HG02973 (cell line): Measurements from ENCODE around the gene ANKHD1.
"Not testable (repeated sequence)": the region's sequence is repeated elsewhere in the genome, so short reads cannot be mapped to it uniquely, and the experiment has no call there.

Source experiments
- ATAC-seq: cut with Tn5 transposase; IDR thresholded peaks from one replicate; pipeline ENCODE4 v1.9.1; 2021; ENCODE audit warnings: moderate library complexity; ENCODE audit not compliant: unreplicated experiment

The ANKHD1 gene

DNA sequence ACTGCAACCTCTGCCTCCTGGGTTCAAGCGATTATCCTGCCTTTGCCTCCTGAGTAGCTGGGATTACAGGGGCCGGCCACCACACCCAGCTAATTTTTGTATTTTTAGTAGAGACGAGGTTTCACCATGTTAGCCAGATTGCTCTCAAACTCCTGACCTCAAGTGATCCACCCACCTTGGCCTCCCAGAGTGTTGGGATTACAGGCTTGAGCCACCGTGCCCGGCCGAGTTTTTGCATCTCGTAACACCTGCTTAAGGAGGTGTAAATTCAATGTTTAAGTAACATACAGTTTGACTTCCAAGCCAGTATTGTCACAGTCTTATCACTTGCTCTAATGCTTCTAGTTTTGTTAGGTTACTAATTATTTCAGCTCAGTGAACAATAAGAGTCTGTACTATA, 19.7 kb downstream of the ANKHD1 start:
- ATAC-seq = not testable (repeated sequence)

DNA sequence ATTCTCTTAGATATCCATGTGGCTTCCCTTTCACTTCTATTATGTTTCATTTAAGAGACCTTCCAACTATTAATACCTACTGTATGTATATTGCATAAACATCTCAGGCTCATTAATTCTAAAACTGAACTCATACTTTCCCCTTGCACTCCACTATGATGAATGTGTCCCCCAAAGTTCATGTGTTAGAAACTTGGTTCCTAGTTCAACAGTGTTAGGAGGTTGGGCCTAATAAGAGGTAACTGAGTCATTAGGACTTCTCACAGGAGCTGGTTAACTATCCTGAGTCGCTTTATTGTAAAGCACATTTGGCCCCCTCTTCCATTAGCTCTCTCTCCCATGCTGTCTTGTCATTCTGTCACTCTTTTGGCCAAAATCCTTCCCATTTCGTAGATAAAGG, 22.0 kb downstream of the ANKHD1 start:
- no peak for ATAC-seq

DNA sequence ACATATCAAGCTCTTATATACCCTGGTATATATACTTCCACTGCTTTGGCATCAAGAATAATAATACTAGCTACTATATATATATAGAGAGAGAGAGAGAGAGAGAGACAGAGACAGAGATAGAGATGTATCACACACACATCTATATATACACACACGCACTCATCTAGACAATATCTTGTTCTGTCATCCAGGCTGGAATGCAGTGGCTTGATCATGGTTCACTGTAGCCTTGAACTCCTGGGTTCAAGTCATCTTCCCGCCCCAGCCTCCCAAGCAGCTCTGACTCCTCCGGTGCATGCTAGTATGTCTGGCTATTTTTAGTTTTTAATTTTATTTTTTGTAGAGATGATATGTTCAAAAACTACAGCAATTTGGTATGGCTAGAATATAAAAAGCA, 22.5 kb downstream of the ANKHD1 start:
- ATAC-seq = no peak

- ATAC-seq = not testable (repeated sequence)
These were observed 26.1 kb downstream of the ANKHD1 start for GRCh38 chr5:140427726-140428125.

DNA sequence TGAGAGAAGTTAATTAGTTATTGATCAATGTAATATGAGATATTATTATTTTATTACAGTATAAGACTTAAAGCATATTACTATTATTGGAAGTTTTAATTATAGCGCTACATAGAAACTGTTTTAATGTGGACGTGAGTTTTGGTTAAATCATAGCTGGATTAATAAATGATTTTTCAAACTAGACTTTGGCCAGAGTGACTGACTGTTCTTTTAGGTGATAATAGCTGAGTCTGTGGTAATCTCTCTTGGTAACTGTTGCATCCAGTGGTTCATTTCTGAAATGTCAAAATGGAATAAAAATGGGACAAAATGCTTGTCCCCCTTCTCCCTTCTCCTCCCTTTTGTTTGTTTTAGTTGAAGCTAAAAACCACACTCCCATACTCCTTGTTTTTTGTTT, 28.1 kb downstream of the ANKHD1 start:
- ATAC-seq = no peak

DNA sequence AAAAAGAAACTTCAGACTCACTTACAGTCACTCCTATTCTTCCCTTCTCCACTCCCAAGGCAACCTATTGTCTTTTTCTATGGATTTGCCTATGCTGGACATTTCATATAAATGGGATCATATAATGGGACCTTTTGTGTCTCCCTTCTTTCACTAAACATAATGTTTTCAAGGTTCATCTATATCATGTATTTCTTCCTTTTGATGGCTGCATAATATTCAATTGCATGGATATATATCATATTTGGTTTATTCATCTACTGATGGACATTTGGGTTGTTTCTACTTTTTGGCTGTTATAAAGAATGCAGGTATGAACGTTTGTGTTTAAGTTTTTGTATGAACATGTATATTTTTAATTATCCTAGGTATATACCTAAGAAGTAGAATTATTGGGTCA, 30.6 kb downstream of the ANKHD1 start:
- no peak for ATAC-seq

GRCh38 chr5:140432916-140433315, 31.3 kb downstream of the ANKHD1 start:
- ATAC-seq = no peak

DNA sequence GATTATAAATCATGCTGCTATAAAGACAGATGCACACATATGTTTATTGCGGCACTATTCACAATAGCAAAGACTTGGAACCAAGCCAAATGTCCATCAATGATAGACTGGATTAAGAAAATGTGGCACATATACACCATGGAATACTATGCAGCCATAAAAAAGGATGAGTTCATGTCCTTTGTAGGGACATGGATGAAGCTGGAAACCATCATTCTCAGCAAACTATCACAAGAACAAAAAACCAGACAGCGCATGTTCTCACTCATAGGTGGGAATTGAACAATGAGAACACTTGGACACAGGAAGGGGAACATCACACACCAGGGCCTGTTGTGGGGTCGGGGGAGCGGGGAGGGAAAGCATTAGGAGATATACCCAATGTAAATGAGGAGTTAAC, 55.7 kb downstream of the ANKHD1 start:
- ATAC-seq = not testable (repeated sequence)

- no peak for ATAC-seq
These were observed 65.5 kb downstream of the ANKHD1 start for GRCh38 chr5:140466981-140467742.

- no peak for ATAC-seq
These were observed 66.6 kb downstream of the ANKHD1 start for GRCh38 chr5:140468188-140468587.

DNA sequence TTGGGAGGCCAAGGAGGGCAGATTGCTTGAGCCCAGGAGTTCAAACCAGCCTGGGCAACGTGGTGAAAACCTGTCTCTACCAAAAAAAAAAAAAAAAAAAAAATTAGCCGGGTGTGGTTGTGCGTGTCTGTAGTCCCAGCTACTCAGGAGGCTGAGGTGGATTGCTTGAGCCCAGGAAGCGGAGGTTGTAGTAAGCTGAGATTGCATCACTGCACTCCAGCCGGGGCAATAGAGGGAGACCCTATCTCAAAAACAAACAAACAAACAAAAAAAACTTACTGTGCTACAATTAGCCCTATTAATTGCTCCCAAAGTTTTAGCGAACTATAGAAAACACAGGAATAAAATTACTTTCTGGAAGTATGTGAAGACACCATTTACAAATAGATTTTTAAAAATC, 67.6 kb downstream of the ANKHD1 start:
- no peak for ATAC-seq

DNA sequence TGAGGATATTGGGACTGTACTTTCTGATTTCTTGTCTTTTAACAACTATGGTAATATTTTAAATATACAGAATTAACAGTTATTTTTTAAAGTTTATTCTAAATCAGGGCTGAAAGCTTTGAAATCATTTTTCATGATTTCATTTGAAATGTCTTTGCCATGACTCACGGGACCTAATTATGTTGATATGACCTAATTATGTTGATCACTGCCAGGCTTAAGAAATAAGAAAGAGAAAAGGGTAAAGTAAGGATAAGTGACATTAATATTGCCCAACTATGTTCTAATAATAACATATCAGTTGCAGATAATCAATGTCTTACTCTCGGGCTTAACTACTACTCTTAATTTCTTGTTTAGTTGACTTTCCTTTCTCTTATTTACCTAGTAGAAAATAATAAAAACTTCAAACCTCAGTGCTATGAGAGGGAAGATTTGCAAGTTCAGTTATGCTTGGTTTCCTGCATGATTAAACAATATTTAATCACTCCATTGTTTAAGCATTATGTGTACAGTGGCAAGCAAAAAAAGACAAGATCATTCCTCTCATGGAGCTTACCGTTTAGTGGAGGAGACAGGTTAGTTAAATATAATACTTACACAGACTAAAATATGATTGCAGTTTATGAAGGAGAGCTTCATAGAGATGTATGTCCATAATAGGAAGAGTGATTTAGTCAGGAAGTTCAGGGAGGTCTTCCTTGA, 78.8 kb downstream of the ANKHD1 start:
- no peak for ATAC-seq

DNA sequence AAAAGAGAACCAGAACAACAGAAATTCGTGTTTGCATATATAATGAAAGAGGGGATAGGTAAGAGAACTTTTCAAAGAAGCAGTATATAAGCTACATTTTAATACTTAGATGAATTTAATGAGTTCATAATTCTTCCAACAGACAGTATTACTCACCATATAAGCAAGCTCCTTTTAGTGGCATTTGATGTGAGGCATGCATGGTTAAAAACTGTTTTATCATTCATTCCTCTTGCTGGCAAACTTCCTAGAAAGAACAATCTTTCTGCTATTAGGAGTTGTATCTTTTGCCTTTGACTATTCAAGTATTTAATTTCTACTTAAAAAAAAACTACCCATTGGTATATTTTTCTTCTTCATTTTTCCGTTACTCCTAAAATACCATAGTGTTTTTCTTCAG, 80.1 kb downstream of the ANKHD1 start:
- no peak for ATAC-seq

DNA sequence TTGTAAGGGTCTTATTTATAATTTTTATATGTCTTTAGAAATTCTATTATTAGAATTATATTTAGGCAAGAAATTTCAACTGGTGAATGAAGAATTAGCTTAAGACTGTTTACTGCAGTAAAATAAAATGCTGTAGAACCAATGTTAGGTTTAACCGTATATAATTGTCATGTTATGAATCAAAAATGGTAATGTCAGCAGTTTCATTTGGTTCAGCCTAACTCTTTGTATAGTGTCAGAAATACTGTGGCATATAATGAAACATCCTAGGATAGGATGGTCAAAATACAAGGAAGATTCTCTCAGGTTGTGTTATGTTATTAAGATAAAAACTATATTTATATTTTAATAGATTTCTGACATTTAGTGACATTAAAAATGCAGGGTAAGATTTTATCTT, 81.4 kb downstream of the ANKHD1 start:
- ATAC-seq = no peak

DNA sequence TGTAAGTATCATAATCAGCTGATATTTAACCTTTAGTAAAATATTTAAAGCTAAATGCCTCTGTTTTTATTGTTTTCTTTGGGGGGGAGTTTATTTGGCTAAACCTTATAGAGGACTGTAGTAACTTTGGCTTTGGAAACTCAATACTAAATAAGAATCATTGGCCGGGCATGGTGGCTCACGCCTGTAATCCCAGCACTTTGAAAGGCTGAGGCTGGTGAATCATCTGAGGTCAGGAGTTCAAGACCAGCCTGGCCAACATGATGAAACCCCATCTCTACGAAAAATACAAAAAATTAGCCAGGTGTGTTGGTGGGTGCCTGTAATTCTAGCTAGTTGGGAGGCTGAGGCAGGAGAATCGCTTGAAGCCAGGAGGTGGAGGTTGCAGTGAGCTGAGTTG, 86.5 kb downstream of the ANKHD1 start:
- ATAC-seq = not testable (repeated sequence)

DNA sequence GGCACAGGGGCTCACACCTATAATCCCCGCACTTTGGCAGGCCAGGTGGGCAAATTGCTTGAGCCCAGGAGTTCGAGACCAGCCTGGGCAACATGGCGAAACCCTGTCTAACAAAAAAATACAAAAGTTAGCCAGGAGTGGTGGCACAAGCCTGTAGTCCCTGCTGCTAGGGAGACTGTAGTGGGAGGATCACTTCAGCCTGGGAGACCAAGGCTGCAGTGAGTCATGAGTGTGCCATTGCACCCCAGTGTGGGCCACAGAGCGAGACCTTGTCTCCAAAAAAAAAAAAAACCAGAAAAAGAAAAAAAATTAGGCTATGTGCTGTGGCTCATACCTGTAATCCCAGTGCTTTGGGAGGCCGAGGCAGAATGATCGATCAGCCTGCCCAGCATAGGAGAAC, 87.3 kb downstream of the ANKHD1 start:
- no peak for ATAC-seq

DNA sequence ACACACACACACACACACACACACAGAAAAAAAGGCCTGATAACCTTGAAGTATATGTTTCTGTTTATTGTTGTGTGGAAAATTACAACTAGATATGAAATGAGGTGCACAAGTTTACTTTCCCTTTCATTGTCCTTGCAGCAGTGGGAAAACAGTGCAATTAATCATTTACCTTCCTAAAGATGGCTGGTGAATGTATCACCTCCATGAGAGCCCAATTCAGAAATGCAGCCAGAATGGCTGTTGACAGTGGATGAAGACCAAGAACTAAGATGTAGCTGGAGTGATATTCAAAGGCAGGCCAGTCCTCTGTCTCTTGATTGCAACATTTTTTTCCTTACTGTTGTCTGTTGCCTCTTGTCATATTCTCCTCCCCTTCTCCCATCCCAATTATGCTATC, 96.3 kb downstream of the ANKHD1 start:
- no peak for ATAC-seq

GRCh38 chr5:140498591-140498990, 97.0 kb downstream of the ANKHD1 start:
- no peak for ATAC-seq

- no peak for ATAC-seq
These were observed 101.2 kb downstream of the ANKHD1 start for GRCh38 chr5:140502834-140503233.

- ATAC-seq = no peak
These were observed 108.3 kb downstream of the ANKHD1 start for GRCh38 chr5:140509898-140510297.

DNA sequence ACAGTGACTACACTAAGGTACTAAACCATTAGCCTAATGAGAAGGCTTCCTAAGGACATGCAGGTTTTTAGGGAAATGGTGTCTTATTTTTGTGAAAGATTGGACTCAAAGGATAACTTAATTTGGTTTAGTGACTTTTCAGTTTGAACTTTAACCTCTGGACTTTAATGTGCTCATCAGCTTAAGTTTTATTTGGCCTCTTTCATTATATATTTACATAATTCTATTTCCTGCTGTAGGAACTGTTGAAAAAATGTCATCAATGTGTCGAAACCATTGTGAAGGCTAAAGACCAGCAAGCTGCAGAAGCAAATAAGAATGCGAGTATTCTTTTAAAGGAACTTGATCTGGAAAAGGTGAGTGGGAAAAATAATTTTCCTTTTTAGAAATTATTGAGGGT, 111.5 kb downstream of the ANKHD1 start:
- no peak for ATAC-seq

DNA sequence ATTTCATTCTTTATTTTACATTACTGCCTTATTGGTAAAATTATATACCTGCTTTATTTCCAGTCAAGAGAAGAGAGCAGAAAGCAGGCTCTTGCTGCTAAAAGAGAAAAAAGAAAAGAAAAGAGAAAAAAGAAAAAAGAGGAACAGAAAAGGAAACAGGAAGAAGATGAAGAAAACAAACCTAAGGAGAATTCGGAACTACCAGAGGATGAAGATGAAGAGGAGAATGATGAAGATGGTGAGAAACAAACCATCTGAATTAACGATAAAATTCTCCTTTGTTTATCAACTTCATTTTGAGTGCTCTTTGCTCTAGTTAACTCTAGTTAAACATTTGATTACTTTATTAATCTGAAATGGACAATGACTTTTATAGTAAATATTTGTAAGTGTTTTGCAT, 122.4 kb downstream of the ANKHD1 start:
- no peak for ATAC-seq

GRCh38 chr5:140540227-140540626, 138.6 kb downstream of the ANKHD1 start:
- no peak for ATAC-seq
